Measurements from ENCODE around the gene KCNJ3.

KCNJ3 gene

GRCh38 chr2:154707994-154708575 is 9.6 kb downstream of the KCNJ3 start:
- DNase-seq: no peak

- DNase-seq: no peak
Measured at GRCh38 chr2:154709215-154709614, 10.7 kb downstream of the KCNJ3 start.

- no peak for DNase-seq
Measured at GRCh38 chr2:154710078-154710477, 11.6 kb downstream of the KCNJ3 start.

- no peak for DNase-seq
Measured at GRCh38 chr2:154710685-154711084, 12.2 kb downstream of the KCNJ3 start.

GRCh38 chr2:154713675-154714074 is 15.2 kb downstream of the KCNJ3 start:
- DNase-seq: no peak

- no peak for DNase-seq
Measured at GRCh38 chr2:154720651-154721050, 22.2 kb downstream of the KCNJ3 start.

- no peak for DNase-seq
Measured at GRCh38 chr2:154724194-154724797, 25.8 kb downstream of the KCNJ3 start.

GRCh38 chr2:154740361-154740760 is 41.9 kb downstream of the KCNJ3 start:
- DNase-seq: no peak

GRCh38 chr2:154758871-154759270 is 60.4 kb downstream of the KCNJ3 start:
- no peak for DNase-seq

GRCh38 chr2:154762638-154763037 is 64.1 kb downstream of the KCNJ3 start:
- DNase-seq: no peak

GRCh38 chr2:154771664-154772284 is 73.3 kb downstream of the KCNJ3 start:
- DNase-seq: no peak

GRCh38 chr2:154776825-154777224 is 78.3 kb downstream of the KCNJ3 start:
- DNase-seq: no peak

- no peak for DNase-seq
Measured at GRCh38 chr2:154794406-154794805, 95.9 kb downstream of the KCNJ3 start.

- DNase-seq: no peak
Measured at GRCh38 chr2:154795651-154796050, 97.2 kb downstream of the KCNJ3 start.

- DNase-seq: no peak
Measured at GRCh38 chr2:154804451-154804850, 106.0 kb downstream of the KCNJ3 start.

- no peak for DNase-seq
Measured at GRCh38 chr2:154813636-154814035, 115.1 kb downstream of the KCNJ3 start.

- DNase-seq: no peak
Measured at GRCh38 chr2:154814856-154815255, 116.4 kb downstream of the KCNJ3 start.

- no peak for DNase-seq
Measured at GRCh38 chr2:154825358-154825757, 126.9 kb downstream of the KCNJ3 start.

- DNase-seq: no peak
Measured at GRCh38 chr2:154826827-154827226, 128.3 kb downstream of the KCNJ3 start.

- no peak for DNase-seq
Measured at GRCh38 chr2:154827286-154827685, 128.8 kb downstream of the KCNJ3 start.

GRCh38 chr2:154832711-154833110 is 134.2 kb downstream of the KCNJ3 start:
- DNase-seq: no peak

- DNase-seq: no peak
Measured at GRCh38 chr2:154836632-154837031, 138.1 kb downstream of the KCNJ3 start.

- DNase-seq: no peak
Measured at GRCh38 chr2:154837035-154837434, 138.5 kb downstream of the KCNJ3 start.

- no peak for DNase-seq
Measured at GRCh38 chr2:154844513-154844912, 146.0 kb downstream of the KCNJ3 start.

GRCh38 chr2:154846842-154847241 is 148.3 kb downstream of the KCNJ3 start:
- DNase-seq: no peak
